ENCODE results near the gene LTBP3.
"Not testable (repeated sequence)": the region's sequence is repeated elsewhere in the genome, so short reads cannot be mapped to it uniquely, and the experiment has no call there.

The LTBP3 gene

DNA sequence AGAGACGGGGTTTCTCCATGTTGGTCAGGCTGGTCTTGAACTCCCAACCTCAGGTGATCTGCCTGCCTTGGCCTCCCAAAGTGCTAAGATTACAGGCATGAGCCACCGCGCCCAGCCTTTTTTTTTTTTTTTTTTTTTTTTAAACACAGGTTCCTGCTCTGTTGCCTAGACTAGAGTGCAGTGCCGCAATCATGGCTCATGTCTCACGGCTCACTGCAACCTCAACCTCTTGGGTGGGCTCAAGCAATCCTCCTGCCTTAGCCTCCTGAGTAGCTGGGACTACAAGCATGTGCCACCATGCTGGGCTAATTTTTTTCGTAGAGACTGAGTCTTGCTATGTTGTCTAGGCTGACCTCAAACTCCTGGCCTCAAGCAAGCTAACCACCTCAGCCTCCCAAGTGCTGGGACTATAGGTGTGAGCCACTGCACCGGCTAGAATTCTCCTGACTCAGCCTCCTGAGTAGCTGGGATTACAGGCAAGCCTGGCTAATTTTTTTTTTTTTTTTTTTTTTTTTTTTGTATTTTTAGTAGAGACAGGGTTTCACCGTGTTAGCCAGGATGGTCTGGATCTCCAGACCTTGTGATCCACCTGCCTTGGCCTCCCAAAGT is 39.1 kb downstream of the LTBP3 start:
- in situ Hi-C loops (cut with MboI; ENCODE audit: low sequenced_read_pairs), result not testable (repeated sequence)

GRCh38 chr11:65516135-65516968 is 41.8 kb downstream of the LTBP3 start:
- in situ Hi-C loops (cut with MboI; ENCODE audit: low sequenced_read_pairs), result no loop called here

GRCh38 chr11:65512311-65512710 is 45.8 kb downstream of the LTBP3 start:
- in situ Hi-C loops (cut with MboI; ENCODE audit: low sequenced_read_pairs), result not testable (repeated sequence)

GRCh38 chr11:65506772-65507505 is 51.2 kb downstream of the LTBP3 start:
- in situ Hi-C loops (cut with MboI; ENCODE audit: low sequenced_read_pairs), result loop anchor here (5.0 to 10.0 kb wide), 2 partner anchors 90 to 132 kb away; no protein-coding TSS in a partner anchor

GRCh38 chr11:65506290-65506771 is 51.8 kb downstream of the LTBP3 start:
- in situ Hi-C loops (cut with MboI; ENCODE audit: low sequenced_read_pairs), result loop anchor here (5.0 to 10.0 kb wide), 2 partner anchors 89 to 132 kb away; no protein-coding TSS in a partner anchor

GRCh38 chr11:65505466-65506289 is 52.5 kb downstream of the LTBP3 start:
- in situ Hi-C loops (cut with MboI; ENCODE audit: low sequenced_read_pairs), result loop anchor here (5.0 to 10.0 kb wide), 2 partner anchors 88 to 131 kb away; no protein-coding TSS in a partner anchor

- in situ Hi-C loops (cut with MboI; ENCODE audit: low sequenced_read_pairs), result loop anchor here (5.0 to 10.0 kb wide), 2 partner anchors 88 to 130 kb away; no protein-coding TSS in a partner anchor
Observed at GRCh38 chr11:65504674-65505465, 53.3 kb downstream of the LTBP3 start.

- in situ Hi-C loops (cut with MboI; ENCODE audit: low sequenced_read_pairs), result loop anchor here (10.0 kb wide), 1 partner anchor 129 kb away; no protein-coding TSS in a partner anchor
Observed at GRCh38 chr11:65503949-65504673, 54.0 kb downstream of the LTBP3 start.

DNA sequence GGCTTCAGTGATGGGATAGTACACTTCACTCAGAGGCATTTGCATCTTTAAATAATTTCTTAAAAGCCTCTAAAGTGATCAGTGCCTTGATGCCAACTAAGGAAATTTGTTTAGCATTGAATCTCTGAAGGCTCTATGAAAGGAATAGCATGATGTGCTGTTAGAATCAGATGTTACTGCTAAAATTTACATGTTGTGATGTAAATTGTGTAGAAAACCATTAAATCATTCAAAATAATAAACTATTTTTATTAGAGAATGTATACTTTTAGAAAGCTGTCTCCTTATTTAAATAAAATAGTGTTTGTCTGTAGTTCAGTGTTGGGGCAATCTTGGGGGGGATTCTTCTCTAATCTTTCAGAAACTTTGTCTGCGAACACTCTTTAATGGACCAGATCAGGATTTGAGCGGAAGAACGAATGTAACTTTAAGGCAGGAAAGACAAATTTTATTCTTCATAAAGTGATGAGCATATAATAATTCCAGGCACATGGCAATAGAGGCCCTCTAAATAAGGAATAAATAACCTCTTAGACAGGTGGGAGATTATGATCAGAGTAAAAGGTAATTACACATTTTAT is 54.7 kb downstream of the LTBP3 start:
- in situ Hi-C loops (cut with MboI; ENCODE audit: low sequenced_read_pairs), result loop anchor here (10.0 kb wide), 1 partner anchor 129 kb away; no protein-coding TSS in a partner anchor

GRCh38 chr11:65502555-65503367 is 55.4 kb downstream of the LTBP3 start:
- in situ Hi-C loops (cut with MboI; ENCODE audit: low sequenced_read_pairs), result loop anchor here (10.0 kb wide), 1 partner anchor 128 kb away; no protein-coding TSS in a partner anchor

DNA sequence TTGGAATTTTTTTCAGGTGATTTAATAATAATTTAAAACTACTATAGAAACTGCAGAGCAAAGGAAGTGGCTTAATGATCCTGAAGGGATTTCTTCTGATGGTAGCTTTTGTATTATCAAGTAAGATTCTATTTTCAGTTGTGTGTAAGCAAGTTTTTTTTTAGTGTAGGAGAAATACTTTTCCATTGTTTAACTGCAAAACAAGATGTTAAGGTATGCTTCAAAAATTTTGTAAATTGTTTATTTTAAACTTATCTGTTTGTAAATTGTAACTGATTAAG is 55.9 kb downstream of the LTBP3 start:
- in situ Hi-C loops (cut with MboI; ENCODE audit: low sequenced_read_pairs), result loop anchor here (10.0 kb wide), 1 partner anchor 127 kb away; no protein-coding TSS in a partner anchor

DNA sequence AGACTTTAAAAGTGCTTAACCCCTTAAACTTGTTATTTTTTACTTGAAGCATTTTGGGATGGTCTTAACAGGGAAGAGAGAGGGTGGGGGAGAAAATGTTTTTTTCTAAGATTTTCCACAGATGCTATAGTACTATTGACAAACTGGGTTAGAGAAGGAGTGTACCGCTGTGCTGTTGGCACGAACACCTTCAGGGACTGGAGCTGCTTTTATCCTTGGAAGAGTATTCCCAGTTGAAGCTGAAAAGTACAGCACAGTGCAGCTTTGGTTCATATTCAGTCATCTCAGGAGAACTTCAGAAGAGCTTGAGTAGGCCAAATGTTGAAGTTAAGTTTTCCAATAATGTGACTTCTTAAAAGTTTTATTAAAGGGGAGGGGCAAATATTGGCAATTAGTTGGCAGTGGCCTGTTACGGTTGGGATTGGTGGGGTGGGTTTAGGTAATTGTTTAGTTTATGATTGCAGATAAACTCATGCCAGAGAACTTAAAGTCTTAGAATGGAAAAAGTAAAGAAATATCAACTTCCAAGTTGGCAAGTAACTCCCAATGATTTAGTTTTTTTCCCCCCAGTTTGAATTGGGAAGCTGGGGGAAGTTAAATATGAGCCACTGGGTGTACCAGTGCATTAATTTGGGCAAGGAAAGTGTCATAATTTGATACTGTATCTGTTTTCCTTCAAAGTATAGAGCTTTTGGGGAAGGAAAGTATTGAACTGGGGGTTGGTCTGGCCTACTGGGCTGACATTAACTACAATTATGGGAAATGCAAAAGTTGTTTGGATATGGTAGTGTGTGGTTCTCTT is 56.5 kb downstream of the LTBP3 start:
- in situ Hi-C loops (cut with MboI; ENCODE audit: low sequenced_read_pairs), result loop anchor here (10.0 kb wide), 1 partner anchor 127 kb away; no protein-coding TSS in a partner anchor

- in situ Hi-C loops (cut with MboI; ENCODE audit: low sequenced_read_pairs), result loop anchor here (10.0 kb wide), 1 partner anchor 126 kb away; no protein-coding TSS in a partner anchor
Observed at GRCh38 chr11:65501186-65501471, 57.0 kb downstream of the LTBP3 start.

DNA sequence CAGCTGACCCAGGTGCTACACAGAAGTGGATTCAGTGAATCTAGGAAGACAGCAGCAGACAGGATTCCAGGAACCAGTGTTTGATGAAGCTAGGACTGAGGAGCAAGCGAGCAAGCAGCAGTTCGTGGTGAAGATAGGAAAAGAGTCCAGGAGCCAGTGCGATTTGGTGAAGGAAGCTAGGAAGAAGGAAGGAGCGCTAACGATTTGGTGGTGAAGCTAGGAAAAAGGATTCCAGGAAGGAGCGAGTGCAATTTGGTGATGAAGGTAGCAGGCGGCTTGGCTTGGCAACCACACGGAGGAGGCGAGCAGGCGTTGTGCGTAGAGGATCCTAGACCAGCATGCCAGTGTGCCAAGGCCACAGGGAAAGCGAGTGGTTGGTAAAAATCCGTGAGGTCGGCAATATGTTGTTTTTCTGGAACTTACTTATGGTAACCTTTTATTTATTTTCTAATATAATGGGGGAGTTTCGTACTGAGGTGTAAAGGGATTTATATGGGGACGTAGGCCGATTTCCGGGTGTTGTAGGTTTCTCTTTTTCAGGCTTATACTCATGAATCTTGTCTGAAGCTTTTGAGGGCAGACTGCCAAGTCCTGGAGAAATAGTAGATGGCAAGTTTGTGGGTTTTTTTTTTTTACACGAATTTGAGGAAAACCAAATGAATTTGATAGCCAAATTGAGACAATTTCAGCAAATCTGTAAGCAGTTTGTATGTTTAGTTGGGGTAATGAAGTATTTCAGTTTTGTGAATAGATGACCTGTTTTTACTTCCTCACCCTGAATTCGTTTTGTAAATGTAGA is 57.6 kb downstream of the LTBP3 start:
- in situ Hi-C loops (cut with MboI; ENCODE audit: low sequenced_read_pairs), result loop anchor here (10.0 kb wide), 1 partner anchor 126 kb away; no protein-coding TSS in a partner anchor

DNA sequence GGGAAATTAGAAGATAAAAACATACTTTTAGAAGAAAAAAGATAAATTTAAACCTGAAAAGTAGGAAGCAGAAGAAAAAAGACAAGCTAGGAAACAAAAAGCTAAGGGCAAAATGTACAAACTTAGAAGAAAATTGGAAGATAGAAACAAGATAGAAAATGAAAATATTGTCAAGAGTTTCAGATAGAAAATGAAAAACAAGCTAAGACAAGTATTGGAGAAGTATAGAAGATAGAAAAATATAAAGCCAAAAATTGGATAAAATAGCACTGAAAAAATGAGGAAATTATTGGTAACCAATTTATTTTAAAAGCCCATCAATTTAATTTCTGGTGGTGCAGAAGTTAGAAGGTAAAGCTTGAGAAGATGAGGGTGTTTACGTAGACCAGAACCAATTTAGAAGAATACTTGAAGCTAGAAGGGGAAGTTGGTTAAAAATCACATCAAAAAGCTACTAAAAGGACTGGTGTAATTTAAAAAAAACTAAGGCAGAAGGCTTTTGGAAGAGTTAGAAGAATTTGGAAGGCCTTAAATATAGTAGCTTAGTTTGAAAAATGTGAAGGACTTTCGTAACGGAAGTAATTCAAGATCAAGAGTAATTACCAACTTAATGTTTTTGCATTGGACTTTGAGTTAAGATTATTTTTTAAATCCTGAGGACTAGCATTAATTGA is 58.3 kb downstream of the LTBP3 start:
- in situ Hi-C loops (cut with MboI; ENCODE audit: low sequenced_read_pairs), result loop anchor here (10.0 kb wide), 1 partner anchor 125 kb away; no protein-coding TSS in a partner anchor

All from HL-60/S4 treated with retinoic acid at 250 ng/mL for 4 days and 3 days (cell line).